Ascending aorta (tissue), 2 donors: Measurements from ENCODE around the gene HSF2. TPM values are rescaled to one million over a fixed set of nuclear protein-coding genes. Genes with fewer than 3 reads are reported as not detected.

Experiments used
- DNase-seq, 2 donors: peaks; one replicate each; pipeline ENCODE4 v3.0.0-alpha.2; 2019; ENCODE audit warnings: low spot score in 2 of 2
- H3K27ac ChIP-seq, 2 donors: fragments of 200-600 bp; sonication (generic); one replicate each; pipeline ENCODE4 v1.5.1; 2016 to 2017; ENCODE audit warnings: mild to moderate bottlenecking in 1 of 2
- H3K27me3 ChIP-seq: fragments of 200-600 bp; sonication (generic); one replicate; pipeline ENCODE4 v1.5.1; 2017
- H3K36me3 ChIP-seq, 2 donors: fragments of 200-600 bp; sonication (generic); one replicate each; pipeline ENCODE4 v1.5.1; 2016
- H3K4me1 ChIP-seq, 2 donors: fragments of 200-600 bp; sonication (generic); one replicate each; pipeline ENCODE4 v1.5.1; 2016 to 2017; ENCODE audit warnings: mild to moderate bottlenecking in 1 of 2
- H3K4me3 ChIP-seq, 2 donors: fragments of 200-600 bp; sonication (generic); one replicate each; pipeline ENCODE4 v1.5.1; 2016 to 2017; ENCODE audit warnings: mild to moderate bottlenecking in 1 of 2
- H3K9me3 ChIP-seq, 2 donors: fragments of 200-600 bp; sonication (generic); one replicate each; pipeline ENCODE4 v1.5.1; 2016
- CTCF ChIP-seq, 3 experiments: fragments of 200-600 bp in 2 of 3; fragments of 450-650 bp in 1 of 3; sonication (generic) in 2 of 3; IDR thresholded peaks; one replicate each; pipeline ENCODE4 v1.5.1; 2016 to 2019; ENCODE audit warnings: antibody characterized with exemption in 3 of 3, mild to moderate bottlenecking in 1 of 3, moderate library complexity in 1 of 3
- intact Hi-C: fragments of 100-400 bp; cut with DNase I; formaldehyde crosslinking; loops from one replicate; pipeline ENCODE4 v1.15.1; 2023
- total RNA-seq: library from RNA; depleted of rRNA; stranded (reverse); fragments of >200 nt; gene quantifications from one replicate; pipeline ENCODE4 v1.1.0, GENCODE V29; 2016

Gene HSF2
- total RNA-seq, 1 donor from 2014 or later, result 26.1 TPM

GRCh38 chr6:122408240-122408639, 8.8 kb downstream of the HSF2 start:
- no peak for TF ChIP-seq CTCF (IDR thresholded peaks at IDR 0.05)
- Histone ChIP-seq H3K36me3 (peaks cover 3 to 4% of the 10 kb centered on the region in 2 donors), H3K9me3 (no peaks in the 10 kb centered on the region), H3K4me3 (no peak overlapping the region), H3K27ac (no peak overlapping the region), H3K4me1 (no peaks in the 10 kb centered on the region), H3K27me3 (no peaks in the 10 kb centered on the region)
- intact Hi-C loops, result loop anchor here (10.0 kb wide), 1 partner anchor 1073 kb away; the partner anchor contains the start of gene TBC1D32
- DNase-seq, result no peak

GRCh38 chr6:122408702-122409458, 9.4 kb downstream of the HSF2 start:
- no peak for DNase-seq
- Histone ChIP-seq H3K4me1 (no peaks in the 10 kb centered on the region), H3K9me3 (no peaks in the 10 kb centered on the region), H3K4me3 (no peak overlapping the region), H3K36me3 (peaks cover 4 to 7% of the 10 kb centered on the region in 2 donors), H3K27me3 (no peaks in the 10 kb centered on the region), H3K27ac (no peak overlapping the region)
- TF ChIP-seq CTCF (IDR thresholded peaks at IDR 0.05), result no peak
- intact Hi-C loops, result loop anchor here (10.0 kb wide), 1 partner anchor 1074 kb away; the partner anchor contains the start of gene TBC1D32

GRCh38 chr6:122412001-122412400, 12.5 kb downstream of the HSF2 start:
- H3K36me3 ChIP-seq, result peaks cover 4 to 11% of the 10 kb centered on the region in 2 donors
- no peak for DNase-seq
- H3K27ac ChIP-seq, result no peak overlapping the region
- TF ChIP-seq CTCF (IDR thresholded peaks at IDR 0.05), result no peak
- H3K27me3 ChIP-seq, result no peaks in the 10 kb centered on the region
- intact Hi-C loops, result no loop called here
- no peaks in the 10 kb centered on the region for H3K9me3 ChIP-seq
- H3K4me1 ChIP-seq, result no peaks in the 10 kb centered on the region
- no peak overlapping the region for H3K4me3 ChIP-seq

GRCh38 chr6:122416825-122417224, 17.4 kb downstream of the HSF2 start:
- no peak overlapping the region for H3K4me3 ChIP-seq
- no peaks in the 10 kb centered on the region for H3K27me3 ChIP-seq
- DNase-seq, result no peak
- H3K9me3 ChIP-seq, result no peaks in the 10 kb centered on the region
- TF ChIP-seq CTCF (IDR thresholded peaks at IDR 0.05), result no peak
- H3K4me1 ChIP-seq, result no peaks in the 10 kb centered on the region
- intact Hi-C loops, result no loop called here
- peaks cover 10 to 23% of the 10 kb centered on the region in 2 donors for H3K36me3 ChIP-seq
- no peak overlapping the region for H3K27ac ChIP-seq

- H3K27me3 ChIP-seq, result no peaks in the 10 kb centered on the region
- H3K36me3 ChIP-seq, result peaks cover 32 to 37% of the 10 kb centered on the region in 2 donors
- intact Hi-C loops, result no loop called here
Measured at GRCh38 chr6:122422003-122422402, 22.6 kb downstream of the HSF2 start.

More at GRCh38 chr6:122422003-122422402, 22.6 kb downstream of the HSF2 start:
- Histone ChIP-seq H3K9me3 (no peaks in the 10 kb centered on the region), H3K4me1 (no peaks in the 10 kb centered on the region), H3K4me3 (no peak overlapping the region), H3K27ac (no peak overlapping the region)
- no peak for TF ChIP-seq CTCF (IDR thresholded peaks at IDR 0.05)
- no peak for DNase-seq
